CD4-positive, alpha-beta memory T cell (primary cell): Measurements from ENCODE around the gene TIMM17B. TPM values are rescaled to one million over a fixed set of nuclear protein-coding genes. Genes with fewer than 3 reads are reported as not detected.

ENCODE experiments used
- CTCF ChIA-PET: fragments of 350-600 bp; sonication (Branson Sonifier 250); formaldehyde crosslinking; loops from one replicate; lab custom pipeline; 2021; ENCODE audit warnings: inconsistent platforms; ENCODE audit not compliant: partially characterized antibody; lab: Charles Lee
- POLR2A ChIA-PET: fragments of 350-600 bp; sonication (Branson Sonifier 250); formaldehyde crosslinking; loops from one replicate; lab custom pipeline; 2021; ENCODE audit not compliant: partially characterized antibody; lab: Charles Lee
- DNase-seq, 5 donors: peaks; one replicate each; pipeline versions ENCODE4 v3.0.0 to v3.0.0-alpha.2; 2020 to 2022; ENCODE audit warnings: mixed read lengths in 1 of 5
- H3K27ac ChIP-seq: one replicate; pipeline ENCODE4 v1.7.0; 2013; ENCODE audit warnings: low read depth, low read length
- H3K27me3 ChIP-seq: 2 replicates; pipeline ENCODE4 v1.7.0; 2013; ENCODE audit warnings: mild to moderate bottlenecking, low read length, moderate library complexity; ENCODE audit not compliant: insufficient read depth
- H3K36me3 ChIP-seq: 2 replicates; pipeline ENCODE4 v1.7.0; 2013; ENCODE audit warnings: mild to moderate bottlenecking, low read length, moderate library complexity; ENCODE audit not compliant: insufficient read depth
- H3K4me1 ChIP-seq: 2 replicates; pipeline ENCODE4 v1.7.0; 2013; ENCODE audit warnings: mild to moderate bottlenecking, low read length, moderate library complexity; ENCODE audit not compliant: insufficient read depth
- H3K4me3 ChIP-seq, 2 donors: one replicate each; pipeline ENCODE4 v1.7.0; 2013; ENCODE audit warnings: low read length in 2 of 2, mild to moderate bottlenecking in 1 of 2
- H3K9me3 ChIP-seq, 2 donors: one replicate each; pipeline ENCODE4 v1.7.0; 2013; ENCODE audit warnings: low read length in 2 of 2, control low read depth in 1 of 2; ENCODE audit not compliant: control insufficient read depth in 1 of 2
- H3K27ac Mint-ChIP-seq, 7 donors: one replicate each; pipeline ENCODE4 v1.8.0; 2020 to 2021; ENCODE audit warnings: mixed read lengths in 7 of 7, mild to moderate bottlenecking in 6 of 7, inconsistent platforms in 3 of 7, moderate library complexity in 3 of 7
- H3K27me3 Mint-ChIP-seq, 2 donors: one replicate each; pipeline ENCODE4 v1.8.0; 2020 to 2021; ENCODE audit warnings: mixed read lengths in 2 of 2
- H3K36me3 Mint-ChIP-seq, 2 donors: one replicate each; pipeline ENCODE4 v1.8.0; 2020 to 2021; ENCODE audit warnings: mixed read lengths in 2 of 2, inconsistent platforms in 1 of 2, mild to moderate bottlenecking in 1 of 2
- H3K4me1 Mint-ChIP-seq, 4 donors: one replicate each; pipeline ENCODE4 v1.8.0; 2020 to 2021; ENCODE audit warnings: mixed read lengths in 4 of 4, mild to moderate bottlenecking in 1 of 4
- H3K4me3 Mint-ChIP-seq, 8 donors: one replicate each; pipeline ENCODE4 v1.8.0; 2020 to 2021; ENCODE audit warnings: mixed read lengths in 8 of 8, mild to moderate bottlenecking in 7 of 8, moderate library complexity in 6 of 8, inconsistent platforms in 3 of 8
- H3K9me3 Mint-ChIP-seq, 8 donors: one replicate each; pipeline ENCODE4 v1.8.0; 2020 to 2021; ENCODE audit warnings: mixed read lengths in 8 of 8, mild to moderate bottlenecking in 5 of 8, inconsistent platforms in 3 of 8, moderate library complexity in 1 of 8
- intact Hi-C: fragments of 100-400 bp; cut with micrococcal nuclease; formaldehyde crosslinking; loops from one replicate; pipeline ENCODE4 v1.15.1; 2023
- polyA plus RNA-seq, 2 donors: library from polyadenylated mRNA; unstranded; fragments of 300-500 nt; fragmentation: Illumina TruSeq; gene quantifications; one replicate each; pipeline ENCODE4 v1.2.3, GENCODE V29; 2021
- total RNA-seq, 2 experiments: library from RNA; stranded (reverse); gene quantifications; one replicate each; pipeline ENCODE4 v1.2.3, GENCODE V29; 2021

The TIMM17B gene
- total and polyA plus RNA-seq, 4 experiments from 2014 or later = 42.6 to 69.7 (median 55.8) TPM

DNA sequence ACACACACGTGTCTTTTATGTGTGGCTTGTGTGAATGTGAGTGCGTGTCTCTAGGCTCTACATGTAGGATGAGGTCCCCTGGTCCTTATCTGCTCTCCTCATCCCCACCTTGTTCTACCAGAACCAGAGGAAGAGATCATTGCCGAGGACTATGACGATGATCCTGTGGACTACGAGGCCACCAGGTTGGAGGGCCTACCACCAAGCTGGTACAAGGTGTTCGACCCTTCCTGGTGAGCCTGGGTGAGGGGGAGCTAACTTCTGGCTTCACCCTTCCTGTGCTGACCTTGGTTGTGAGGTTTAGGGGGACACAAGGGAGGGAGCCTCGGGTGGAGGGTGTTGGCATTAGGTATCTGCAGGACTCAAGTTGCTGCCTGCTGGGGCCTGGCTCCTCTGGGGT, 3.5 kb upstream of the TIMM17B start:
- Histone ChIP-seq H3K27ac (no peak overlapping the region), H3K4me1 (peaks cover 24% of the 10 kb centered on the region), H3K27me3 (no peaks in the 10 kb centered on the region), H3K9me3 (no peaks in the 10 kb centered on the region), H3K36me3 (peaks cover 14% of the 10 kb centered on the region), H3K4me3 (no peak overlapping the region)
- no peak for DNase-seq
- Mint-ChIP-seq H3K9me3 (peaks cover 0 to 1% (median 0%) of the 10 kb centered on the region in 8 donors), H3K27me3 (no peaks in the 10 kb centered on the region), H3K4me3 (no peak overlapping the region), H3K27ac (peak overlapping the region in 1 of 7 donors; percentile 32), H3K4me1 (peaks cover 2 to 26% (median 13%) of the 10 kb centered on the region in 4 donors), H3K36me3 (peaks cover 5 to 42% of the 10 kb centered on the region in 2 donors)
- intact Hi-C loops = no loop called here
- POLR2A ChIA-PET = interaction anchor here (1.2 to 1.6 kb wide), 2 partner anchors 9 to 11 kb away, joined by 5 to 11 read pairs; partner anchors contain the start of gene SLC35A2
- CTCF ChIA-PET = no interaction called here

DNA sequence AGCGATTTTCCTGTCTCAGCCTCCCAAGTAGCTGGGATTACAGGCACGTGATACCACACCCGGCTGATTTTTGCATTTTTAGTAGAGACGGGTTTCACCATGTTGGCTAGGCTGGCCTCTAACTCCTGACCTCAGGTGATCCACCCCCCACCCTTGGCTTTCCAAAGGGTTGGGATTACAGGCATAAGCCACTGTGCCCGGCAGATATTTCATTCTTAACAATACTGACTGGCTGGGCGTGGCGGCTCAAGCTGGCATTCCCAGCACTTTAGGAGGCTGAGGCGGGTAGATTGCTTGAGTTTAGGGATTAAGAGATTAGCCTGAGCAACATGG, 1.5 kb upstream of the TIMM17B start:
- intact Hi-C loops = loop anchor here (5.0 kb wide), 1 partner anchor 97 kb away; the partner anchor contains the start of gene HDAC6
- Mint-ChIP-seq H3K4me1 (peaks cover 4 to 34% (median 17%) of the 10 kb centered on the region in 4 donors), H3K27ac (peak overlapping the region in 3 of 7 donors; percentile 19 to 88 (median 70)), H3K9me3 (peaks cover 0 to 1% (median 0%) of the 10 kb centered on the region in 8 donors), H3K36me3 (peaks cover 10 to 37% of the 10 kb centered on the region in 2 donors), H3K27me3 (no peaks in the 10 kb centered on the region), H3K4me3 (peak overlapping the region in 1 of 8 donors; percentile 2)
- Histone ChIP-seq H3K27me3 (no peaks in the 10 kb centered on the region), H3K4me3 (no peak overlapping the region), H3K4me1 (peaks cover 24% of the 10 kb centered on the region), H3K9me3 (no peaks in the 10 kb centered on the region), H3K36me3 (peaks cover 18% of the 10 kb centered on the region), H3K27ac (no peak overlapping the region)
- no peak for DNase-seq
- POLR2A ChIA-PET = interaction anchor here (0.9 to 3.9 kb wide), 4 partner anchors 13 to 244 kb away, joined by 3 to 47 read pairs (median 6); partner anchors contain the start of genes GRIPAP1, SLC35A2 and SUV39H1
- CTCF ChIA-PET = interaction anchor here (1.4 kb wide), 1 partner anchor 17 kb away, joined by 4 read pairs; no protein-coding TSS in a partner anchor

DNA sequence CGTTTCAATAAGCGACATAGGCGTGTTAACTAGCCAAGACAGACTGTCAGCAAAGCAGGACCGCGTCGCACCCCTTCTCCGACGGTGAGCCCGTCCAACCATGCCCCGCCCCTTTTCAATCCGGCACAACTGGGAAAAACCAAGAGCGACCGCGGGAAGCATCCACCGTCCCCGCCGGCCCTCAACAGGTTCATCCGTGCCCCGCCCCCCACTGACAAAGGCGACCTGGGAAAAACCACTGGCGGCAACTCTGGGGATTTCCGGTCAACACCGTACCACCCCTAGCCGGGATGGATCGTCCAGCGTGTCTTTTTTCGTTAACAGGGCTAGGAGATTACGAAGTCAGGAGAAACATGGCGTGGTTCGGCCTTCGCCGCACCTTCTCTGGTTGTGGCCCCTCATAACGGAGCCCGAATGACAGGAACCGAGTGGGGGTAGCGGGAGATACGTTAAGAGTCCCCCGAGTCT, 377 bp downstream of the TIMM17B start:
- peaks cover 4 to 34% (median 19%) of the 10 kb centered on the region in 4 donors for H3K4me1 Mint-ChIP-seq
- DNase-seq = peak; percentile 54 to 77 (median 64)
- H3K27me3 Mint-ChIP-seq = no peaks in the 10 kb centered on the region
- ChIA-PET CTCF (interaction anchor here (0.9 to 2.4 kb wide), 6 partner anchors 9 to 265 kb away, joined by 3 to 12 read pairs (median 4); partner anchors contain the start of gene SLC35A2), POLR2A (interaction anchor here (0.7 to 3.9 kb wide), 19 partner anchors 10 to 323 kb away, joined by 3 to 47 read pairs (median 6); partner anchors contain the start of genes HDAC6, OTUD5, PIM2 and RBM3)
- peaks cover 0 to 1% (median 0%) of the 10 kb centered on the region in 8 donors for H3K9me3 Mint-ChIP-seq
- intact Hi-C loops = loop anchor here (1.0 to 5.0 kb wide), 3 partner anchors 20 to 146 kb away; partner anchors contain the start of genes HDAC6 and TFE3
- peaks cover 9 to 28% of the 10 kb centered on the region in 2 donors for H3K36me3 Mint-ChIP-seq
- Histone ChIP-seq H3K27me3 (no peaks in the 10 kb centered on the region), H3K4me1 (peaks cover 25% of the 10 kb centered on the region), H3K27ac (peak overlapping the region; percentile 93), H3K36me3 (peaks cover 13% of the 10 kb centered on the region), H3K9me3 (no peaks in the 10 kb centered on the region), H3K4me3 (peak overlapping the region; percentile 78 to 92)
- peak overlapping the region; percentile 88 to 99 (median 96) for H3K27ac Mint-ChIP-seq
- H3K4me3 Mint-ChIP-seq = peak overlapping the region; percentile 86 to 96 (median 92)

DNA sequence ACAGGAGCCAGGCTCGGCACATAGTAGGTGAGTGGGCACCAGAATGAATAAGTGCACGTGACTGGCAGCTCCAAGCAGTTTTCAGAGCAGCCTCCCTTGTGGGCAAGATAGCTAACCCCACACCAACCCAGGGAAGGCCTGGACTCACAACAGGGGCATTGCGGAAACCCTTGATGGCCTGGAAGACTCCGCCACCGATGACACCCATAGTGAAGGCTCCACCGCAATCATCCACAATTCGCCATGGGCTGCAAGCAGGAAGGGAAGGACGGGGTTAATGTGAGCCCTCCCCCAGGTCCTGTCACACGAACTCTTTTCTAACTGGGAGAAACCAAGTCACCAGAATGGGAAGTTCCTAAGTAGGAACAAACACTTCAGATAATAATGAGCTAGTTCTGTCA, 957 bp downstream of the TIMM17B start:
- Mint-ChIP-seq H3K27me3 (no peaks in the 10 kb centered on the region), H3K4me1 (peaks cover 4 to 39% (median 21%) of the 10 kb centered on the region in 4 donors), H3K4me3 (peak overlapping the region; percentile 86 to 96 (median 92)), H3K36me3 (peaks cover 5 to 25% of the 10 kb centered on the region in 2 donors), H3K27ac (peak overlapping the region; percentile 88 to 99 (median 96)), H3K9me3 (peaks cover 0 to 1% (median 0%) of the 10 kb centered on the region in 8 donors)
- ChIA-PET POLR2A (interaction anchor here (0.6 to 3.9 kb wide), 9 partner anchors 15 to 159 kb away, joined by 3 to 47 read pairs (median 6); partner anchors contain the start of genes OTUD5 and SLC35A2), CTCF (interaction anchor here (1.5 to 2.4 kb wide), 2 partner anchors 15 to 40 kb away, joined by 4 to 12 read pairs; partner anchors contain the start of gene SLC35A2)
- Histone ChIP-seq H3K36me3 (peaks cover 8% of the 10 kb centered on the region), H3K4me1 (peaks cover 28% of the 10 kb centered on the region), H3K4me3 (peak overlapping the region; percentile 78 to 92), H3K9me3 (no peaks in the 10 kb centered on the region), H3K27me3 (no peaks in the 10 kb centered on the region), H3K27ac (peak overlapping the region; percentile 93)
- no peak for DNase-seq
- intact Hi-C loops = loop anchor here (1.0 to 5.0 kb wide), 3 partner anchors 21 to 146 kb away; partner anchors contain the start of genes HDAC6 and TFE3

DNA sequence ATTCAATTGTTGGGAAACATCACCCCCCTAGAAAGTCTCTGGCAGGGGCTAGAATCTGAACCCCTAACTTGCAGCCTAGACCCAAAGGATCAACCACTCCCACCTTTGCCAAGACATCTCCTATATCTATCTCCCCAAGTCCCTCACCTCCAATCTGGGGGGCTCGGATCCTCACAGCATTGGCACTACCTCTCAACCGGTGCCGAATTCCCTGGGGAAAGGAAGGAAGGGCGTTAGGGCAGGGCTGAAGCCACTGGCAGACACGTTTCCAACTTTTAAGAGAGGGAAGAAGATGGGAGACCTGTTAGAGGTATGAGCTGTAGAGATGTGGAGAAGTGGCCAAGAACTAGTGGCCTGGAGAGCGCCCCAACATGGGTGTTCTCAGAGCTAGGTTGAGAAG, 2.7 kb downstream of the TIMM17B start:
- CTCF ChIA-PET = interaction anchor here (1.0 to 1.3 kb wide), 2 partner anchors 51 to 247 kb away, joined by 3 read pairs; no protein-coding TSS in a partner anchor
- peaks cover 5 to 20% of the 10 kb centered on the region in 2 donors for H3K36me3 Mint-ChIP-seq
- no peak overlapping the region for H3K4me3 ChIP-seq
- H3K9me3 ChIP-seq = no peaks in the 10 kb centered on the region
- DNase-seq = no peak
- H3K9me3 Mint-ChIP-seq = peaks cover 0 to 1% (median 0%) of the 10 kb centered on the region in 8 donors
- H3K27ac ChIP-seq = no peak overlapping the region
- peaks cover 34% of the 10 kb centered on the region for H3K4me1 ChIP-seq
- intact Hi-C loops = loop anchor here (5.0 kb wide), 1 partner anchor 93 kb away; the partner anchor contains the start of gene HDAC6
- POLR2A ChIA-PET = interaction anchor here (1.3 kb wide), 1 partner anchor 27 kb away, joined by 3 read pairs; no protein-coding TSS in a partner anchor
- H3K27ac Mint-ChIP-seq = peak overlapping the region in 5 of 7 donors; percentile 53 to 83 (median 79)
- H3K27me3 ChIP-seq = no peaks in the 10 kb centered on the region
- H3K36me3 ChIP-seq = peaks cover 3% of the 10 kb centered on the region
- peaks cover 12 to 51% (median 28%) of the 10 kb centered on the region in 4 donors for H3K4me1 Mint-ChIP-seq
- H3K4me3 Mint-ChIP-seq = peak overlapping the region in 3 of 8 donors; percentile 20 to 73 (median 70)
- peaks cover 0 to 1% of the 10 kb centered on the region in 2 donors for H3K27me3 Mint-ChIP-seq

DNA sequence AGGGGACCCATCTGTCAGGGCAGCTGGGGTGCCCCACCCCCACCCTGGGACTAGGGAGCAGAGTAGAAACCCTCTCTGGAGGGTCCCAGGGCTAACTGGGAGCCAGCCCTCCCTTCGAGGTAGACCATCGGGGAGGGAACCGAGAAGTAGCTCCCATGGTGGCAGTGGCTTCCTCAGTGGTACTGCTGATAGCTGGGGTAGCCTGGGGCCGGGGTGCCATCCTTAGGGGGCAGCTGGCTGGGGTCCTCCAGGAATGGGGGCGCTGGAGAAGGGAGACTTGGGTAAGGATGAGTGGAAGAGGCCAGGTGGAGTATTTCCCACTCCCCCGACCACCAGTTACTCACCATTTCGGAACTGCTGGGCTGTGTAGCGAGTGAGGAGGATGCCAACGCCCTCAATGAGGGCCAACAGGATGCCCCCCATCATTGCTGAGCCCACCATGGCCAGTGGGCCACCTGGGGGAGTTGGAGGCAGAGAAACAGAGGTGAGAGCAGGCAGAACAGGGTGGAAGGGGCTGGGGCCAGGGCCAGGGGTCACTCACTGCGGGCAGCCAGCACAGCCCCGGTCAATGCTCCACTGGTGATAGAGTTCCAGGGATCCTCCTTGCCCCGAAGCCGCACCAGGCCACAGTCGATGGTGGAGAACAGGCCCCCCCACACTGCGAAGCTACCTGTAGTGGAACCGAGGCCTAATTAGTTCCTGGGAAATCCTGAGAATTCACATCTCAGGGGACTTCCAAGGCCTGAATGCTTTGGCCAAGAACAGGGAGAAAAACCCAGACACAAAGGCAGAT, 3.8 kb downstream of the TIMM17B start:
- no peaks in the 10 kb centered on the region for H3K9me3 ChIP-seq
- Mint-ChIP-seq H3K9me3 (peaks cover 0 to 1% (median 0%) of the 10 kb centered on the region in 8 donors), H3K36me3 (peaks cover 5 to 20% of the 10 kb centered on the region in 2 donors), H3K4me1 (peaks cover 12 to 51% (median 28%) of the 10 kb centered on the region in 4 donors), H3K27ac (peak overlapping the region in 3 of 7 donors; percentile 17 to 52 (median 38)), H3K4me3 (peak overlapping the region in 1 of 8 donors; percentile 20), H3K27me3 (peaks cover 0 to 1% of the 10 kb centered on the region in 2 donors)
- peaks cover 3% of the 10 kb centered on the region for H3K36me3 ChIP-seq
- no peak overlapping the region for H3K4me3 ChIP-seq
- intact Hi-C loops = no loop called here
- H3K4me1 ChIP-seq = peaks cover 22% of the 10 kb centered on the region
- no peak for DNase-seq
- ChIA-PET POLR2A (interaction anchor here (1.3 kb wide), 1 partner anchor 28 kb away, joined by 3 read pairs; no protein-coding TSS in a partner anchor), CTCF (interaction anchor here (1.3 to 2.4 kb wide), 3 partner anchors 22 to 246 kb away, joined by 3 to 12 read pairs (median 4); no protein-coding TSS in a partner anchor)
- no peaks in the 10 kb centered on the region for H3K27me3 ChIP-seq
- no peak overlapping the region for H3K27ac ChIP-seq
